AG09319 (cell line): ENCODE results near the gene VDAC1.

Source experiments
- DNase-seq: peaks from one replicate; pipeline ENCODE4 v3.0.0-alpha.2; 2010; ENCODE audit warnings: low read depth; ENCODE audit errors: extremely low read depth
- CTCF ChIP-seq: IDR thresholded peaks from 2 replicates; pipeline ENCODE4 v1.5.1; 2011; ENCODE audit warnings: low read depth, mild to moderate bottlenecking, inconsistent platforms, low read length, moderate library complexity

Gene VDAC1

GRCh38 chr5:134022333-134022732, 17.6 kb upstream of the VDAC1 start:
- no peak for TF ChIP-seq CTCF
- DNase-seq = no peak

GRCh38 chr5:134020188-134020587, 15.4 kb upstream of the VDAC1 start:
- DNase-seq = no peak

GRCh38 chr5:134019636-134020035, 14.9 kb upstream of the VDAC1 start:
- no peak for DNase-seq
- no peak for TF ChIP-seq CTCF

More at GRCh38 chr5:134020188-134020587, 15.4 kb upstream of the VDAC1 start:
- no peak for TF ChIP-seq CTCF

GRCh38 chr5:134018986-134019316, 14.2 kb upstream of the VDAC1 start:
- no peak for DNase-seq
- no peak for TF ChIP-seq CTCF

GRCh38 chr5:134018154-134018985, 13.6 kb upstream of the VDAC1 start:
- TF ChIP-seq CTCF = no peak
- no peak for DNase-seq

- TF ChIP-seq CTCF = no peak
- no peak for DNase-seq
These were observed 3.5 kb upstream of the VDAC1 start for GRCh38 chr5:134008266-134008749.

- no peak for TF ChIP-seq CTCF
These were observed 2.9 kb upstream of the VDAC1 start for GRCh38 chr5:134007581-134008265.

More at GRCh38 chr5:134007581-134008265, 2.9 kb upstream of the VDAC1 start:
- DNase-seq = no peak
